ENCODE measurements around the gene SCO2.

- TF ChIP-seq CTCF (IDR thresholded peaks at IDR 0.05 in 8 of 11, conservative IDR thresholded peaks at IDR 0.05 in 3 of 11), result no peak
- no peak for TF ChIP-seq POLR2A (IDR thresholded peaks at IDR 0.05)
- no peak for TF ChIP-seq POLR2AphosphoS5 (IDR thresholded peaks at IDR 0.05)
Observed at GRCh38 chr22:50505776-50506610, 19.4 kb downstream of the SCO2 start.
